Ureter (tissue), 1 donor: ENCODE results near the gene GH1. TPM values are rescaled to one million over a fixed set of nuclear protein-coding genes. Genes with fewer than 3 reads are reported as not detected.
A peak's percentile ranks its signal among the peaks of the same experiment; 100 is the strongest.
"Not testable (repeated sequence)": the region's sequence is repeated elsewhere in the genome, so short reads cannot be mapped to it uniquely, and the experiment has no call there.

Source experiments
- DNase-seq: peaks from one replicate; pipeline ENCODE4 v3.0.0-alpha.2; 2020; ENCODE audit warnings: low spot score
- total RNA-seq: library from RNA; stranded (reverse); gene quantifications from one replicate; pipeline ENCODE4 v1.2.4, GENCODE V29; 2023
- donor health status: DM: yes; HTN: yes; CAD: no.

The GH1 gene
- not detected for total RNA-seq

GRCh38 chr17:63918789-63919305 is at the start of gene GH1:
Gene GH1, minus strand, starts transcription at chr17:63918839. Its CDS starts 63 bp downstream, at chr17:63918776.
- DNase-seq: not testable (repeated sequence)

- DNase-seq: no peak
Measured at GRCh38 chr17:63967953-63968352, 49.3 kb upstream of the GH1 start.

GRCh38 chr17:63966646-63967264 is 48.1 kb upstream of the GH1 start:
- no peak for DNase-seq

- DNase-seq: no peak
Measured at GRCh38 chr17:63963123-63963522, 44.5 kb upstream of the GH1 start.

- DNase-seq: no peak
Measured at GRCh38 chr17:63962298-63962744, 43.7 kb upstream of the GH1 start.

GRCh38 chr17:63961355-63962212 is 42.9 kb upstream of the GH1 start:
- peak; percentile 76 for DNase-seq

- no peak for DNase-seq
Measured at GRCh38 chr17:63960430-63960829, 41.8 kb upstream of the GH1 start.

GRCh38 chr17:63960006-63960405 is 41.4 kb upstream of the GH1 start:
- no peak for DNase-seq

GRCh38 chr17:63956296-63956920 is 37.8 kb upstream of the GH1 start:
- DNase-seq: no peak

GRCh38 chr17:63955791-63956190 is 37.2 kb upstream of the GH1 start:
- DNase-seq: no peak

- no peak for DNase-seq
Measured at GRCh38 chr17:63955232-63955631, 36.6 kb upstream of the GH1 start.

- DNase-seq: no peak
Measured at GRCh38 chr17:63954402-63955063, 35.9 kb upstream of the GH1 start.

GRCh38 chr17:63950940-63951907 is 32.6 kb upstream of the GH1 start:
- peak; percentile 59 for DNase-seq

- no peak for DNase-seq
Measured at GRCh38 chr17:63949576-63950250, 31.1 kb upstream of the GH1 start.

- DNase-seq: no peak
Measured at GRCh38 chr17:63948521-63948920, 29.9 kb upstream of the GH1 start.

GRCh38 chr17:63947711-63948330 is 29.2 kb upstream of the GH1 start:
- no peak for DNase-seq

- DNase-seq: peak; percentile 58
Measured at GRCh38 chr17:63946440-63947363, 28.1 kb upstream of the GH1 start.

- DNase-seq: no peak
Measured at GRCh38 chr17:63945784-63946439, 27.3 kb upstream of the GH1 start.
